ENCODE measurements around the gene PCSK9. TPM values are rescaled to one million over a fixed set of nuclear protein-coding genes. Genes with fewer than 3 reads are reported as not detected.

The PCSK9 gene
- total RNA-seq, 1 donor from 2014 or later = 6.8 TPM

GRCh38 chr1:55035904-55036303 lies 3.4 kb upstream of the PCSK9 start:
- no peak for DNase-seq (ENCODE audit: low spot score)
- peaks cover 15% of the 10 kb centered on the region for H3K4me1 Mint-ChIP-seq (ENCODE audit: unreplicated experiment)
- H3K4me3 Mint-ChIP-seq (ENCODE audit: unreplicated experiment) = no peak overlapping the region
- TF ChIP-seq CTCF (IDR thresholded peaks at IDR 0.05; ENCODE audit: unreplicated experiment) = peak; percentile 36
- no peaks in the 10 kb centered on the region for H3K36me3 Mint-ChIP-seq (ENCODE audit: low read depth, unreplicated experiment)
- H3K27ac Mint-ChIP-seq (ENCODE audit: unreplicated experiment) = no peak overlapping the region
- H3K27me3 Mint-ChIP-seq (ENCODE audit: unreplicated experiment) = peaks cover 15% of the 10 kb centered on the region
- no peaks in the 10 kb centered on the region for H3K9me3 Mint-ChIP-seq (ENCODE audit: unreplicated experiment)

DNA sequence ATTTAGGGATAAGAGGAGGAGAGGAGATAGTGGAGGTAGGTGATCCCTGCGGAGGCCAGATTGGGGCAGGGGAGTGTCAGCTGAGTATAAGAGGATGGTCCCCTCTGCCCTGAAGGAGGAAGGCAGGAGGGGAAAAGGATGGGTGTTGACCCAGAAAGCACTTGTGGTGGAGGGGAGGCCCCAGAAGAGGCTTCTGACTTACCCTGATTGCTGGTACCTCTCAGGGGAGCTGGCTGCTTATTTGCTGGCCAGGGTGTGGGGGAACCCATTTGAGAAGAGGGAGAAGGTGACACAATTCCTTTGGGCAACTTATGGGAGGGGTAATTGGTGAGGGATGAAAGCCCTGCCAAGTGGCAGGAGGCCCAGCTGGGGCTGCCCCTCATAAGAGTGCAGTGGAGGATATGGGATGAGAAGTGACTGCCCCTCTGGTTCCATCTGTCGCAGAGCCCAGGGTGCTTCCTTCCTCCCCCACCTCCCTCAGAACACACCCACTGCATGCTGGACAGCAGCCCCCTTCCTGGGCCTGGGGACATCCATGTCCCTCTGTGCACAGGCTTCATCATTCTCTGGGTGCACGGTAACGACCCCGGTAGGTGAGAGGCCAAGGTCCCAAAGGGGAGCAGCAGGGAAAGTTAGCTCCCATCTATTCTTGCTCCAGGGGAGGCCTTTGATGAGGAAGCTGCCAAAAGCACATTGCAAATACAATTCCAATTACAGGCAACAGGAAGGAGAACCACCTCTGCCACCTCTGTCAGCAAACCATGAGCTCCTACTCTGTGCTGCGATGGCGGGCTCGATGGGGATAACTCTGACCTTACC lies 1.4 kb upstream of the PCSK9 start:
- no peak for TF ChIP-seq CTCF (IDR thresholded peaks at IDR 0.05; ENCODE audit: unreplicated experiment)
- DNase-seq (ENCODE audit: low spot score) = no peak
- Mint-ChIP-seq H3K27ac (ENCODE audit: unreplicated experiment) (no peak overlapping the region), H3K36me3 (ENCODE audit: low read depth, unreplicated experiment) (no peaks in the 10 kb centered on the region), H3K4me3 (ENCODE audit: unreplicated experiment) (no peak overlapping the region), H3K4me1 (ENCODE audit: unreplicated experiment) (peaks cover 15% of the 10 kb centered on the region), H3K9me3 (ENCODE audit: unreplicated experiment) (no peaks in the 10 kb centered on the region), H3K27me3 (ENCODE audit: unreplicated experiment) (peaks cover 19% of the 10 kb centered on the region)

DNA sequence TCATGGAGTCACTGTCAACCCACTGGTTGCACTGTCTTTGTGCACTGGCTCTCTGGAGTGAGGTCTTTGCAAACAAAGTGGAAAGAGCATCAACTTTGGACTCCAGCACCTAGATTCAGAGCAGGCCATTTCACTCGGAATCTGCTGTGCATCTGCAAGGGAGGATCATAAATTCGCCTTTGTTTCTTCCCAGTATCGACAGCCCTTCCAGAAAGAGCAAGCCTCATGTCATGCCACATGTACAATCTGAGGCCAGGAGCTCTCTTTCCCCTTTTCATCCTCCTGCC lies 853 bp upstream of the PCSK9 start:
- no peak for DNase-seq (ENCODE audit: low spot score)
- H3K27me3 Mint-ChIP-seq (ENCODE audit: unreplicated experiment) = peaks cover 19% of the 10 kb centered on the region
- H3K27ac Mint-ChIP-seq (ENCODE audit: unreplicated experiment) = no peak overlapping the region
- TF ChIP-seq CTCF (IDR thresholded peaks at IDR 0.05; ENCODE audit: unreplicated experiment) = no peak
- peaks cover 15% of the 10 kb centered on the region for H3K4me1 Mint-ChIP-seq (ENCODE audit: unreplicated experiment)
- no peak overlapping the region for H3K4me3 Mint-ChIP-seq (ENCODE audit: unreplicated experiment)
- no peaks in the 10 kb centered on the region for H3K36me3 Mint-ChIP-seq (ENCODE audit: low read depth, unreplicated experiment)
- H3K9me3 Mint-ChIP-seq (ENCODE audit: unreplicated experiment) = no peaks in the 10 kb centered on the region

- peaks cover 19% of the 10 kb centered on the region for H3K27me3 Mint-ChIP-seq (ENCODE audit: unreplicated experiment)
- H3K4me3 Mint-ChIP-seq (ENCODE audit: unreplicated experiment) = peak overlapping the region; percentile 19
- H3K9me3 Mint-ChIP-seq (ENCODE audit: unreplicated experiment) = no peaks in the 10 kb centered on the region
- TF ChIP-seq CTCF (IDR thresholded peaks at IDR 0.05; ENCODE audit: unreplicated experiment) = no peak
- no peak for DNase-seq (ENCODE audit: low spot score)
- no peak overlapping the region for H3K27ac Mint-ChIP-seq (ENCODE audit: unreplicated experiment)
- H3K4me1 Mint-ChIP-seq (ENCODE audit: unreplicated experiment) = peaks cover 15% of the 10 kb centered on the region
- no peaks in the 10 kb centered on the region for H3K36me3 Mint-ChIP-seq (ENCODE audit: low read depth, unreplicated experiment)
These were observed 390 bp upstream of the PCSK9 start for GRCh38 chr1:55038974-55039341.

DNA sequence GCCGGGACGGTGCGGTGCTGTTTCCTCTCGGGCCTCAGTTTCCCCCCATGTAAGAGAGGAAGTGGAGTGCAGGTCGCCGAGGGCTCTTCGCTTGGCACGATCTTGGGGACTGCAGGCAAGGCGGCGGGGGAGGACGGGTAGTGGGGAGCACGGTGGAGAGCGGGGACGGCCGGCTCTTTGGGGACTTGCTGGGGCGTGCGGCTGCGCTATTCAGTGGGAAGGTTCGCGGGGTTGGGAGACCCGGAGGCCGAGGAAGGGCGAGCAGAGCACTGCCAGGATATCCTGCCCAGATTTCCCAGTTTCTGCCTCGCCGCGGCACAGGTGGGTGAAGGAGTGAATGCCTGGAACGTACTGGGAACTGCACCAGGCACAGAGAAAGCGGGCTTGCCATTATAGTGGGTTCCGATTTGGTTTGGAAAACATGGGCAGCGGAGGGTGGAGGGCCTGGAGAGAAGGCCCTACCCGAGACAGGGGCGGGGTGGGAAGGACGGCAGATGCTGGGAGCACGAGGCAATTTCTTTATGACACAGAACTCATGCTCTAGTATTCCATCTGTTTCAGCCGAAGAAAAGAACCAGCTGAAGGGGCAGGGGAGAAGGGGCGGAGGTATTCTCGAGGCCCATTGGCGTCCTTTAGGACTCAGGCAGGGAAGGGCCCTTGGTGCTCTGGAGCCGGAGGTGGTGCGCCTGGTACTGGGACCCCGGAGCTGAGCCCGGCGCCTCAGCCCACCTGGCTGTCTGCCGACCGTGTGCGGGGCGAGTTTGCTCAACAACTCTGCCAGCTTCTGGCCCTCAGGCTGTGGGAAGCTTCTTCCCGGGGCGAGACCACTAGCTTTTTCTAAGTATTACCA lies 960 bp downstream of the PCSK9 start:
- Mint-ChIP-seq H3K9me3 (ENCODE audit: unreplicated experiment) (no peaks in the 10 kb centered on the region), H3K4me1 (ENCODE audit: unreplicated experiment) (peaks cover 15% of the 10 kb centered on the region), H3K27ac (ENCODE audit: unreplicated experiment) (no peak overlapping the region), H3K4me3 (ENCODE audit: unreplicated experiment) (peak overlapping the region; percentile 88), H3K27me3 (ENCODE audit: unreplicated experiment) (peaks cover 20% of the 10 kb centered on the region), H3K36me3 (ENCODE audit: low read depth, unreplicated experiment) (no peaks in the 10 kb centered on the region)
- TF ChIP-seq CTCF (IDR thresholded peaks at IDR 0.05; ENCODE audit: unreplicated experiment) = no peak
- DNase-seq (ENCODE audit: low spot score) = peak; percentile 53
